Fibroblast of lung (primary cell): ENCODE measurements around the gene TBXT.

Source experiments
- EZH2 ChIP-seq: IDR thresholded peaks from 2 replicates; pipeline ENCODE4 v1.5.1; 2012; ENCODE audit warnings: low read length, control low read depth, mild to moderate bottlenecking; ENCODE audit errors: missing control alignments
- TF ChIP-seq, protein P1 (sequence below), 2 donors: IDR thresholded peaks in 1 of 2; conservative IDR thresholded peaks in 1 of 2; 1 replicate in 1 of 2; 2 replicates in 1 of 2; pipeline ENCODE4 v1.5.1; 2011 to 2012; ENCODE audit warnings: low read length in 2 of 2, control low read depth in 1 of 2, inconsistent platforms in 1 of 2, low read depth in 1 of 2, mild to moderate bottlenecking in 1 of 2

DNA sequence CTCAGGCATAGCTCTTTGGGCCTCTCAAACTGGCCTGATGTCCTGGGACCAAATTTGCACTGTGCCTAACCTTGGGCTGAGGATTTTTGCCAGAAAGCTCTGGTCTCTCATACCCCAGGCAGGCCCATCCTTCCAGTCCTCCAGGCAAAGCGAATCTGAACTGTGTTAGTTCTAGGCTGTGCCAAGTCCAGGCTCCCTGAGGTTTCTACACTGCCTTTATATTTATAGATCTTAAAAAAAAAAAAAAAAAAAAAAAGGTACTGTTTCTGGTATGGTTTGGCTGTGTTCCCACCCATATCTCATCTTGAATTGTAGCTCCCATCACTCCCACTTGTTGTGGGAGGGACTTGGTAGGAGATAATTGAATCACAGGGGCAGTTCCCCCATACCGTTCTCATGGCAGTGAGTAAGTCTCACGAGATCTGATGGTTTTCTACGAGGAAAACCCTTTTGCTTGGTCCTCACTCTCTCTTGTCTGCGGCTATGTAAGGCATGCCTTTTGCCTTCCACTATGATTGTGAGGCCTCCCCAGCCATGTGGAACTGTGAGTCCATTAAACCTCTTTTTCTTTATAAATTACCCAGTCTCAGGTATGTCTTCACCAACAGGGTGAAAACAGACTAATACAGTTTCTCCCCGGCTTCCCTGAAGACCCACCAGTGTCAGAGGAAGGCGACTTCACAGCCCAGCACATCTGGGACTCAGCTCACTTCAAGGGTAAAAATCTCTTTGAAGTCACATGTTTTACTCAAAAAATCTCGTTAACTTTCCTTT lies 39.0 kb upstream of the TBXT start:
- TF ChIP-seq, protein P1, sequence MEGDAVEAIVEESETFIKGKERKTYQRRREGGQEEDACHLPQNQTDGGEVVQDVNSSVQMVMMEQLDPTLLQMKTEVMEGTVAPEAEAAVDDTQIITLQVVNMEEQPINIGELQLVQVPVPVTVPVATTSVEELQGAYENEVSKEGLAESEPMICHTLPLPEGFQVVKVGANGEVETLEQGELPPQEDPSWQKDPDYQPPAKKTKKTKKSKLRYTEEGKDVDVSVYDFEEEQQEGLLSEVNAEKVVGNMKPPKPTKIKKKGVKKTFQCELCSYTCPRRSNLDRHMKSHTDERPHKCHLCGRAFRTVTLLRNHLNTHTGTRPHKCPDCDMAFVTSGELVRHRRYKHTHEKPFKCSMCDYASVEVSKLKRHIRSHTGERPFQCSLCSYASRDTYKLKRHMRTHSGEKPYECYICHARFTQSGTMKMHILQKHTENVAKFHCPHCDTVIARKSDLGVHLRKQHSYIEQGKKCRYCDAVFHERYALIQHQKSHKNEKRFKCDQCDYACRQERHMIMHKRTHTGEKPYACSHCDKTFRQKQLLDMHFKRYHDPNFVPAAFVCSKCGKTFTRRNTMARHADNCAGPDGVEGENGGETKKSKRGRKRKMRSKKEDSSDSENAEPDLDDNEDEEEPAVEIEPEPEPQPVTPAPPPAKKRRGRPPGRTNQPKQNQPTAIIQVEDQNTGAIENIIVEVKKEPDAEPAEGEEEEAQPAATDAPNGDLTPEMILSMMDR (conservative IDR thresholded peaks at IDR 0.05 in 1 of 2, IDR thresholded peaks at IDR 0.05 in 1 of 2; ENCODE audit: low read depth in 1 of 2, low read length in 2 of 2): no peak
- TF ChIP-seq EZH2: no peak
